Gastrocnemius medialis (tissue), 4 donors: Measurements from ENCODE around the gene SMIM1.

Source experiments
- CTCF ChIP-seq, 5 experiments: fragments of 450-650 bp in 3 of 5; fragments of 200-600 bp in 2 of 5; sonication (generic) in 2 of 5; IDR thresholded peaks in 4 of 5; conservative IDR thresholded peaks in 1 of 5; 1 replicate in 4 of 5; 2 replicates in 1 of 5; pipeline ENCODE4 v1.5.1; 2016 to 2019; ENCODE audit warnings: antibody characterized with exemption in 5 of 5, mild to moderate bottlenecking in 3 of 5, moderate library complexity in 3 of 5
- POLR2A ChIP-seq, 2 donors: fragments of 450-650 bp; IDR thresholded peaks; one replicate each; pipeline ENCODE4 v1.6.1; 2017; ENCODE audit warnings: antibody characterized with exemption in 2 of 2, mild to moderate bottlenecking in 2 of 2, moderate library complexity in 2 of 2

- TF ChIP-seq CTCF (IDR thresholded peaks at IDR 0.05 in 4 of 5, conservative IDR thresholded peaks at IDR 0.05 in 1 of 5) (no peak), POLR2A (IDR thresholded peaks at IDR 0.05) (no peak)
Measured at GRCh38 chr1:3814065-3814464, 41.5 kb downstream of the SMIM1 start.
